ENCODE data around the gene HERC6.

DNA sequence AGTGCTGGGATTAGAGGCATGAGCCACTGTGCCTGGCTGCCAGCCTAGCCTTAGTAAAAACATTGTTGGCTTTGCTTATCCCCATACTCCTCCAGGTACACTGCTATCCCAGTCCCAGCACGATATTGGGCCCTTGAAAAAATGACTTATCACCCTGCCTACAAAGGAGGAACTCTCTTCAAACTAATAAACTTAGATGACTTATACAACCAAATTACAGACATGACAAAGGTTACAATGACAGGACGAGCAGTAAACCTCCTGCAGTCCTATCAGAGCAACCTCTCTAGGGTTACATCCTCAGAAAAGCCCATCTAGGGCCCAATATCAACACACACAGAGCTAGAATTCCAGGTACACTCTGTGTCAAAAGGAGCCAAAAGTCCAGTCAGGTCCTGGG lies 72.6 kb downstream of the HERC6 start:
- TF ChIP-seq, protein P1, sequence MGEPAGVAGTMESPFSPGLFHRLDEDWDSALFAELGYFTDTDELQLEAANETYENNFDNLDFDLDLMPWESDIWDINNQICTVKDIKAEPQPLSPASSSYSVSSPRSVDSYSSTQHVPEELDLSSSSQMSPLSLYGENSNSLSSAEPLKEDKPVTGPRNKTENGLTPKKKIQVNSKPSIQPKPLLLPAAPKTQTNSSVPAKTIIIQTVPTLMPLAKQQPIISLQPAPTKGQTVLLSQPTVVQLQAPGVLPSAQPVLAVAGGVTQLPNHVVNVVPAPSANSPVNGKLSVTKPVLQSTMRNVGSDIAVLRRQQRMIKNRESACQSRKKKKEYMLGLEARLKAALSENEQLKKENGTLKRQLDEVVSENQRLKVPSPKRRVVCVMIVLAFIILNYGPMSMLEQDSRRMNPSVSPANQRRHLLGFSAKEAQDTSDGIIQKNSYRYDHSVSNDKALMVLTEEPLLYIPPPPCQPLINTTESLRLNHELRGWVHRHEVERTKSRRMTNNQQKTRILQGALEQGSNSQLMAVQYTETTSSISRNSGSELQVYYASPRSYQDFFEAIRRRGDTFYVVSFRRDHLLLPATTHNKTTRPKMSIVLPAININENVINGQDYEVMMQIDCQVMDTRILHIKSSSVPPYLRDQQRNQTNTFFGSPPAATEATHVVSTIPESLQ (CRISPR knock-in tag; IDR thresholded peaks at IDR 0.05), result no peak
- TF ChIP-seq, protein P2, sequence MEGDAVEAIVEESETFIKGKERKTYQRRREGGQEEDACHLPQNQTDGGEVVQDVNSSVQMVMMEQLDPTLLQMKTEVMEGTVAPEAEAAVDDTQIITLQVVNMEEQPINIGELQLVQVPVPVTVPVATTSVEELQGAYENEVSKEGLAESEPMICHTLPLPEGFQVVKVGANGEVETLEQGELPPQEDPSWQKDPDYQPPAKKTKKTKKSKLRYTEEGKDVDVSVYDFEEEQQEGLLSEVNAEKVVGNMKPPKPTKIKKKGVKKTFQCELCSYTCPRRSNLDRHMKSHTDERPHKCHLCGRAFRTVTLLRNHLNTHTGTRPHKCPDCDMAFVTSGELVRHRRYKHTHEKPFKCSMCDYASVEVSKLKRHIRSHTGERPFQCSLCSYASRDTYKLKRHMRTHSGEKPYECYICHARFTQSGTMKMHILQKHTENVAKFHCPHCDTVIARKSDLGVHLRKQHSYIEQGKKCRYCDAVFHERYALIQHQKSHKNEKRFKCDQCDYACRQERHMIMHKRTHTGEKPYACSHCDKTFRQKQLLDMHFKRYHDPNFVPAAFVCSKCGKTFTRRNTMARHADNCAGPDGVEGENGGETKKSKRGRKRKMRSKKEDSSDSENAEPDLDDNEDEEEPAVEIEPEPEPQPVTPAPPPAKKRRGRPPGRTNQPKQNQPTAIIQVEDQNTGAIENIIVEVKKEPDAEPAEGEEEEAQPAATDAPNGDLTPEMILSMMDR (IDR thresholded peaks at IDR 0.05), result no peak
- TF ChIP-seq SOX15 (CRISPR knock-in tag; IDR thresholded peaks at IDR 0.05) (no peak), TEAD4 (CRISPR knock-in tag; IDR thresholded peaks at IDR 0.05) (no peak), TP53 (CRISPR knock-in tag; IDR thresholded peaks at IDR 0.05) (no peak), GABPB1 (CRISPR knock-in tag; IDR thresholded peaks at IDR 0.05) (no peak), CBFB (CRISPR knock-in tag; IDR thresholded peaks at IDR 0.05; ENCODE audit: low read depth) (no peak), SP1 (CRISPR knock-in tag; conservative IDR thresholded peaks at IDR 0.05) (no peak)
- TF ChIP-seq, protein P3, sequence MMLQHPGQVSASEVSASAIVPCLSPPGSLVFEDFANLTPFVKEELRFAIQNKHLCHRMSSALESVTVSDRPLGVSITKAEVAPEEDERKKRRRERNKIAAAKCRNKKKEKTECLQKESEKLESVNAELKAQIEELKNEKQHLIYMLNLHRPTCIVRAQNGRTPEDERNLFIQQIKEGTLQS (CRISPR knock-in tag; conservative IDR thresholded peaks at IDR 0.05), result no peak
- TF ChIP-seq, protein P4, sequence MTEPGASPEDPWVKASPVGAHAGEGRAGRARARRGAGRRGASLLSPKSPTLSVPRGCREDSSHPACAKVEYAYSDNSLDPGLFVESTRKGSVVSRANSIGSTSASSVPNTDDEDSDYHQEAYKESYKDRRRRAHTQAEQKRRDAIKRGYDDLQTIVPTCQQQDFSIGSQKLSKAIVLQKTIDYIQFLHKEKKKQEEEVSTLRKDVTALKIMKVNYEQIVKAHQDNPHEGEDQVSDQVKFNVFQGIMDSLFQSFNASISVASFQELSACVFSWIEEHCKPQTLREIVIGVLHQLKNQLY (CRISPR knock-in tag; IDR thresholded peaks at IDR 0.05), result no peak
- TF ChIP-seq, protein P5, sequence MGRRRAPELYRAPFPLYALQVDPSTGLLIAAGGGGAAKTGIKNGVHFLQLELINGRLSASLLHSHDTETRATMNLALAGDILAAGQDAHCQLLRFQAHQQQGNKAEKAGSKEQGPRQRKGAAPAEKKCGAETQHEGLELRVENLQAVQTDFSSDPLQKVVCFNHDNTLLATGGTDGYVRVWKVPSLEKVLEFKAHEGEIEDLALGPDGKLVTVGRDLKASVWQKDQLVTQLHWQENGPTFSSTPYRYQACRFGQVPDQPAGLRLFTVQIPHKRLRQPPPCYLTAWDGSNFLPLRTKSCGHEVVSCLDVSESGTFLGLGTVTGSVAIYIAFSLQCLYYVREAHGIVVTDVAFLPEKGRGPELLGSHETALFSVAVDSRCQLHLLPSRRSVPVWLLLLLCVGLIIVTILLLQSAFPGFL (CRISPR knock-in tag; IDR thresholded peaks at IDR 0.05; ENCODE audit: borderline replicate concordance), result no peak
- TF ChIP-seq, protein P6, sequence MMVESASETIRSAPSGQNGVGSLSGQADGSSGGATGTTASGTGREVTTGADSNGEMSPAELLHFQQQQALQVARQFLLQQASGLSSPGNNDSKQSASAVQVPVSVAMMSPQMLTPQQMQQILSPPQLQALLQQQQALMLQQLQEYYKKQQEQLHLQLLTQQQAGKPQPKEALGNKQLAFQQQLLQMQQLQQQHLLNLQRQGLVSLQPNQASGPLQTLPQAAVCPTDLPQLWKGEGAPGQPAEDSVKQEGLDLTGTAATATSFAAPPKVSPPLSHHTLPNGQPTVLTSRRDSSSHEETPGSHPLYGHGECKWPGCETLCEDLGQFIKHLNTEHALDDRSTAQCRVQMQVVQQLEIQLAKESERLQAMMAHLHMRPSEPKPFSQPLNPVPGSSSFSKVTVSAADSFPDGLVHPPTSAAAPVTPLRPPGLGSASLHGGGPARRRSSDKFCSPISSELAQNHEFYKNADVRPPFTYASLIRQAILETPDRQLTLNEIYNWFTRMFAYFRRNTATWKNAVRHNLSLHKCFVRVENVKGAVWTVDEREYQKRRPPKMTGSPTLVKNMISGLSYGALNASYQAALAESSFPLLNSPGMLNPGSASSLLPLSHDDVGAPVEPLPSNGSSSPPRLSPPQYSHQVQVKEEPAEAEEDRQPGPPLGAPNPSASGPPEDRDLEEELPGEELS (CRISPR knock-in tag; IDR thresholded peaks at IDR 0.05), result no peak
- TF ChIP-seq, protein P7, sequence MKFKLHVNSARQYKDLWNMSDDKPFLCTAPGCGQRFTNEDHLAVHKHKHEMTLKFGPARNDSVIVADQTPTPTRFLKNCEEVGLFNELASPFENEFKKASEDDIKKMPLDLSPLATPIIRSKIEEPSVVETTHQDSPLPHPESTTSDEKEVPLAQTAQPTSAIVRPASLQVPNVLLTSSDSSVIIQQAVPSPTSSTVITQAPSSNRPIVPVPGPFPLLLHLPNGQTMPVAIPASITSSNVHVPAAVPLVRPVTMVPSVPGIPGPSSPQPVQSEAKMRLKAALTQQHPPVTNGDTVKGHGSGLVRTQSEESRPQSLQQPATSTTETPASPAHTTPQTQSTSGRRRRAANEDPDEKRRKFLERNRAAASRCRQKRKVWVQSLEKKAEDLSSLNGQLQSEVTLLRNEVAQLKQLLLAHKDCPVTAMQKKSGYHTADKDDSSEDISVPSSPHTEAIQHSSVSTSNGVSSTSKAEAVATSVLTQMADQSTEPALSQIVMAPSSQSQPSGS (CRISPR knock-in tag; IDR thresholded peaks at IDR 0.05; ENCODE audit: borderline replicate concordance, low read depth), result no peak
